HG03378 (cell line): ENCODE measurements around the gene CD247.
A peak's percentile ranks its signal among the peaks of the same experiment; 100 is the strongest.
"Not testable (repeated sequence)": the region's sequence is repeated elsewhere in the genome, so short reads cannot be mapped to it uniquely, and the experiment has no call there.

ENCODE experiments used
- ATAC-seq: cut with Tn5 transposase; IDR thresholded peaks from one replicate; pipeline ENCODE4 v1.9.1; 2021; ENCODE audit warnings: mild to moderate bottlenecking, moderate library complexity; ENCODE audit not compliant: unreplicated experiment

Gene CD247

GRCh38 chr1:167518331-167518700 is at the start of gene CD247:
TSS of gene CD247 (minus strand) at chr1:167518529. CDS start at chr1:167518465, 64 bp downstream.
- ATAC-seq, result no peak

GRCh38 chr1:167567663-167568062 is 49.3 kb upstream of the CD247 start:
- no peak for ATAC-seq

DNA sequence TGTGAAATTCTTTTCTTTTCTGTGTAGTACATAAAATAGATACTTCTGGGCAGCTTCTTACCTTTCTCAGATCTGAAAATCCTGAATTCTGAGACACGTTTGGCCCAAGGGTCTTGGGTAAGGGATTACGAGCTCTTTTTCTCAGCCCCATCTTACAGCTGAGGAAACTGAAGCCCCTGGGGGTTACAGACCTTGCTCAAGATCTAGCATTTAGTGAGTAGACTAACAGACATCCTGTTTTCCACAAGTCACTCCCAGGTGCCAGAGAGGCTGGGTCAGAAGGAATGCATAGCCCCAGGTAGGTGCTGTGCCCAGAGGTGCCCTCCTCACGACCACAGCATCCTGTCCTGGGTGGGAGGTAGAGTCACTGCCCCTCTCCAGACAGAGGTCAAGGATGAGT is 48.4 kb upstream of the CD247 start:
- no peak for ATAC-seq

- ATAC-seq, result no peak
Observed at GRCh38 chr1:167565922-167566321, 47.6 kb upstream of the CD247 start.

DNA sequence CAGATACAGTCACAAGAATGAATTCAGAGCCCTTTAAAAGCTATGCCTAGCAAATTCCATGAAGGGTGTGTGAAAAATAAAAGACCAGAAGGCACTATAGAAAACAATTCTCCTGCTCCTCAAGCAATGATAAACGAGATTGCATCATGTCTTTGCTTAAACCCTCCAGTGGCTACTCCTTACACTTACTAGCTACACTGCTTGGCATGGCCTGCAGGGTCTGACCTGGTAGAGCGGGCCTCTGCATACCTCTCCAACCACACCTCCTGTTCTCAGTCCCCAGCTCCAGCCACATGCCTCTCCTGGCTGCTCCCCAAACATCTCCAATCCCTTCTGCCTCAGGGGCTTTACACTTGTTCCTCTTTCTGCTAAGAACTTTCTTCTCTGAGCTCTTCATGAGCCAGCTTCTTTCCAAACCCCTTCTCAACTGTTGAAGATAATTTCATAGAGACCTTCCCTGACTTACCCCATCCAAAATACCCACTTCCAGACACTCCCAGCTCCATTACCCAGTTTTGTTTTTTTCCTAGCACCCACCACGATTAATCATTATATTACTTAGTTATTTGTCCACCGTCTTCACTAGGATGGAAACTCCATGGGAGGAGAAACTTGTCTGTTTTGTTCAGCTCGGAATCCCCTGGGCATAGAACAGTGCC is 46.4 kb upstream of the CD247 start:
- ATAC-seq, result no peak

GRCh38 chr1:167563579-167564246 is 45.4 kb upstream of the CD247 start:
- ATAC-seq, result no peak

DNA sequence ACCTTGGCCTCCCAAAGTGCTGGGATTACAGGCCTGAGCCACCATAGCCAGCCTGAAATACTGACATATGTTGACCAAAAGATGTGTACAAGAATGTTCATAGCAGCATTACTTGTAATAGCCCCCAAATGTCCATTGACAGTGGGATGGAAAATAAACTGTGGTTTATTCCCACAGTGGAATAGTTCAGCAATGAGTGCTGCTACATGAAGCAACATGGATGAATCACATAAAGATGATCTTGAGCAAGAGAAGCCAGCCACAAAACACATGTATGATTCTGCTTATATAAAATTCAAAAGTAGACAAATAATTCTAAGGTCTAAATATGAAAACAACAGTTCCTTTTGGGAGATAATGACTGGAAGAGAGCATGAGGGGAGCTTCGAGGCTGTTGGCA is 44.4 kb upstream of the CD247 start:
- ATAC-seq, result no peak

DNA sequence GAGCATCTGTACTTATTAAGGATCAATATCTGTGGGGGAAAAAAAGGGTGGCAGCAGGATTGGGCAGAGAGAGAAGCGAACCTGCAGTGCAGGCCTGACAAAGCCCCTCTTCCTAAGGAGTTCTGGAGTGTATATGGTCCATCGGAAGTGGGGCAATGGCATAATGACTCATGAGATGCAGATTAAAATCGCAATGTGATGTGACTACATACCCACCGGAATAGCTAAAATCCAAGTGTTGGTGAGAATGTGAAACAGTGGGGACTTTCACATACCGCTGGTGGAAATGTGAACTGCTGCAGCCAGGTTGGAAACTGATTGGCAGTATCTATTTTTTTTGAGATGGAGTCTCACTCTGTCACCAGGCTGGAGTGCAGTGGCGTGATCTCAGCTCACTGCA is 43.4 kb upstream of the CD247 start:
- no peak for ATAC-seq

GRCh38 chr1:167555971-167556714 is 37.8 kb upstream of the CD247 start:
- no peak for ATAC-seq

DNA sequence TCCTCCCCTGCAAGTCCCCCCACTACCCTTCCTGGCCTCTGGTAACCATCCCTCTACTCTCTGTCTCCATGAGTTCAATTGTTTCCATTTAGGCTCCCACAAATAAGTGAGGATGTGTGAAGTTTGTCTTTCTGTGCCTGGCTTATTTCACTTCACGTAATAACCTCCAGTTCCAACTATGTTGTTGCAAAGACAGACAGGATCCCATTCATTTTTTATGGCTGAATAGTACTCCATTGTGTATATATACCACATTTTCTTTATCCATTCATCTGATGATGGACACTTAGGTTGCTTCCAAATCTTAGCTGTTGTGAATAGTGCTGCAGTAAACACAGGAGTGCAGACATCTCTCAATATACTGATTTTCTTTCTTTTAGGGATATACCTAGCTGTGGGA is 36.7 kb upstream of the CD247 start:
- not testable (repeated sequence) for ATAC-seq

DNA sequence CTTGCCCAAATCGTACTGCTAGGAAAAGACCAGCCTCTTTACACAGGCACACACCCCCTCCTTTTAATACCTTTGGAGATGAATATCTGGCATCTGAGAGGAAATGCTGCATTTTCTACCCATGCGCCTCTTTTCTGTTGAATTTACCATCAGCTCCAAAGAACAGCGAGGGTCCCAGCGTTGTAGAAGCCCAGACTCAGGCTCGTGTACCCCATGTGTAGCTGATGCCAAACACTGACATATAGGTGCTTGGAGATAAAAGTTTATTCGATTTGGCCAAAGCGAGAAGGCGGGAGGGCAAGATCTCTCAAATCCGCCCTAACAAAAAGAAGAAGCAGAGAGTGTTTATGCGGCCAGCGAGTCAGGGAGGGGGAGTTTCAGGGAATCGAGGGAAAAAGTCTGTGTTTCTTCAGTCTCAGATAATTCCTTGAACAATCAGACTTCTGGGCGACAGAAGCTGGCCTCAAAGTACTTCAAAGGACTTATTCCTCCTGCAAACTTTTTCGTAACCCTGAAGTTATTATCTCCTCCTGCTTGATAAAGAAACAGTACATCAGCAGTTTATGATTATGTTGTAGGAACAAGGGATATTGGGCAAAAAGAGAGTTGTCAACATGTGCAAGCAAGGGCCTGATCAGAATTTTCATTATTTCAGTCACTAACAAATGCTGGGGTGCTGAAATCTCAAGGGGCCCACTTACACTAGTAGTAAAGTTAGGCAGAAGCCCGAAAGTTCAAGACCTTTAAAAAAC is 35.9 kb upstream of the CD247 start:
- peak; percentile 26 for ATAC-seq

DNA sequence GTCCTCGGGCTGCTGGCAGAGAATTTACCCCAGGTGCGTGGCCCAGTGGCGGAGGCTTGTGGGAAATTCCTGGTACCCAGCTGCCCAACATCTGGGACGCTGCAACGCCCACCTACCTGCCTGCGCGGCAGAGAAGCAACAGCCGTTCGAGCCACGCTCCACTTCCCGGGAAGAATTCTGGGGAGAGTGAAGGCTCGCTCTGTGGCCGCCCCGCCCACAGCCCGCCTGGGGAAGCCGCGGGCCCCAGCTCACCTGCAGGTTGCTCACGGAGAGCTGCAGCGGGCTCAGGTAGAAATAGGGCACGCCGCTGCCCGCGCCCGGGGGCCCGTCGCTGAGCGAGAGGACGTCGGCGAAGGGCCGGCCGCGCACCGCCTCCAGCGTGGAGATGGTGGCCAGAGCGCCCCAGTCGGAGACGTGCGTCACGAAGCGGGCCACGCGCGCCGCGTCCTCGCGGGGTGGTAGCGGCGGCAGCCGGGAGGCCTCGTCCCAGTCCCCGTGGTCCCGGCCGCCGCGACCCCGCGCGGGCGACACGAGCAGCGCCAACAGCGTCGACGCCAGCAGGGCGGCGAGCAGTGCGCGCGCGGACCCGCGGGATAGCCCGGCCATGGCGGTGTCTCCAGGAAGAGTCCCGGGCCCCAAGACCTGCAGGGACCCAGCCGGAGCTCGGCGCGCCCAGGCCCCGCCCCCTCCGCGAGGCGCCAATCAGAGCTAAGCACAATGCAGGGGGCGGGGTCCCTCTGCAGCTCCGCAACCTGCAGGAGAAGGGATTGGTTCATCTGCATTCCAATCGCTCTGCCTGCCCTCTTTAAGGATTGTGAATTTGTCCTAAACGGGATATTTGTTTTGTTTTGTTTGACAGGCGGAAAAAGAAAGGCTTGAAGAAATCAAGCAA is 35.1 kb upstream of the CD247 start, which contains the start of gene CREG1:
CREG1 (minus strand) TSS at position 627 of the 892 bp plus-strand sequence.
- ATAC-seq, result peak; percentile 87

GRCh38 chr1:167551362-167551761 is 33.0 kb upstream of the CD247 start:
- no peak for ATAC-seq

DNA sequence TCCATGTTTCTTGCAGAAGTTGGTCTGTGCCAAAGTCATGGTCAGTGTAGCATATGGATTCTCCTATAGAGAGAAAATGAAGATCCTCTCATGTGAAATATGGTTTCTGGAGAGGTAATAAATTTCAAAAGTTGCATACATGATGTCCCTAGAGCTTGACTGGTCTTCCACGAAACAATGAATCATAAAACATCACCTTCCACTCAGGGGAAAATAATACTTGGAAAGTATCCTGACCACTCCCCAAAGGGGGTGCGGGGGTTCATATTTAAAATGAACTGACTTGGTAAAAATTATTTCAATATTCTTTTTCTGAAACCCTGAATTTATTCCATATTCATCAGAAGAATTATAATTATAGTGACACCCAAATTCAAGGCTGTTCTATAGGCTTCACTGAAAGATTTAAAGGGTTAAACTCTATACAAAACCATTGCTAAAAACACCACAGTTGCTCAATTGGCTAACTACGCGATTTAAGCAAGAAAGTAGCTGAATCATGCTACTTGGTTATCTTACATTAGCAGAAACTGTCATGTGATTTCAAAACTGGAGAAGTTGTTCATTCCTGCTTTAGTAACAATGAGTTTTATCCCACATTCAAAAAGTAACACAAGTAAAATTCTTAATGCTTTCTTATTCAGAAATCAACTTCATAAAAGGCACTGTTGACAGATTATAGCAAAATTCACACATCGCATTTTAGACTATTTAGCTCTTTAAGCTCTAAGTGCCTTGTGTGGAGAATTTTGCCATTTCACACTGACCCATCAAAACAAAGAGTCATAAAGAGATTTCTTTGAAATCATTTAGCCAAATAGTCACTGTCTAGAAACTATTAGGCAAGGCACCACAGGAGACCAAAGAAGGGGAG is 30.0 kb upstream of the CD247 start:
- no peak for ATAC-seq

DNA sequence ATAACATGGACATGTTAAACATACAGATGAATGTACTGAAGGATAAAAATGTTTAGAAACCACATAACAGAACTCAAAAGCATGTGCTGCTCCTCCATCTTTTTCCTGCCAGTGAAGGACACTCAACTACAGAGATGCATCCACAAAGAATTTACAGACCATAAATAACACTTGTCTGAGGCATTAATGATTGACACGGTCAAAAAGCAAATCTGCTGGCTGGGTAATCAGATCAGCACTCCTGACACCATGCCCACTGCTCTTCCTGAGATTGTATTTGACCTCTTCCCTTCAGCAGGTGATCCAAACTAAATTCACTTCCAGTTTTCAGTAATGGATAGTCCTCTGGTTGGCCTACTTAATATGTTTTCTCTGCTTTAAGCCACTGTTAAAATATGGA is 28.6 kb upstream of the CD247 start:
- no peak for ATAC-seq

- ATAC-seq, result no peak
Observed at GRCh38 chr1:167545349-167545748, 27.0 kb upstream of the CD247 start.

- ATAC-seq, result no peak
Observed at GRCh38 chr1:167544447-167545093, 26.2 kb upstream of the CD247 start.

DNA sequence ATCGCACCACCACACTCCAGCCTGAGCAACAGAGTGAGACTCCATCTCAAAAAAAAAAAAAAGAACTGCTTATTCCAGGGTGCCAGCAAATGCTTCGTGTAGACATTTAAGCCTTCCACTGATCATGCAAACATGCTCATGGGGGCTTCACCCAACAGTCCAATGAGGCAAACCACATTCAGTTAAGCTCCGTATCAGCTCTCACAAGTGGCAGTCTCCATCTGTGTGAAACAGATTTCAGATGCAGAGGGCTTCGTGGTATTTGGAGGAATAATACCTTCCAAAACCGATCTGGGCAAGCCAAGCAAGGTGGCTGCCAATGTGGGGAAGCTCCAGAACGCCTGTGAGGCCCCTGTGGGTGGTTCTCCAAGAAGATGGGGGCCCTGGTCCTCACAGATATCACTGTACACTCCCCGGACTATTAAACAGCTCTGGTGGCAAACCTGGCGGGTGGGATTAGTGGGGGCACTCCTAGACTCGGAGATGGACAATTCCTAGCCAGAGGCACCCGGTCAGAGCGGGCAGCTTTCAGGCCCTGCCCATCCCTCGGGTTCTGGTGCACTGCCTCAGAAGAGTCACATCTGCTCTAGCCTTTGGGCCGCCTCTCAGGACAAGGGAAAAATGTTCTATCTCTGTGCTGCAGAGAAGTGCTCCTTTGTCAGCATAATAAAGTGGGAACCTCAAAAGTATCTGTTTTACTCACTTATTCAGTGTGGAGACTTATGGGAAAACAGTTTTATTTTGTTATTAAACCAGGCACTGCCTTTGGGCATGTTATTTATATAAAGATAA is 25.1 kb upstream of the CD247 start:
- no peak for ATAC-seq
